Activated CD4-positive, alpha-beta T cell treated with anti-CD3 and anti-CD28 coated beads, Interleukin-2, Interleukin-6, amounts not matched to agents 100 ng/mL and 50 ng/mL, durations not matched to agents 16 hours and 8 hours (primary cell): ENCODE data around the gene CAMK4.

Experiments
- DNase-seq: peaks from one replicate; pipeline ENCODE4 v3.0.0-alpha.2; 2020

Gene CAMK4

DNA sequence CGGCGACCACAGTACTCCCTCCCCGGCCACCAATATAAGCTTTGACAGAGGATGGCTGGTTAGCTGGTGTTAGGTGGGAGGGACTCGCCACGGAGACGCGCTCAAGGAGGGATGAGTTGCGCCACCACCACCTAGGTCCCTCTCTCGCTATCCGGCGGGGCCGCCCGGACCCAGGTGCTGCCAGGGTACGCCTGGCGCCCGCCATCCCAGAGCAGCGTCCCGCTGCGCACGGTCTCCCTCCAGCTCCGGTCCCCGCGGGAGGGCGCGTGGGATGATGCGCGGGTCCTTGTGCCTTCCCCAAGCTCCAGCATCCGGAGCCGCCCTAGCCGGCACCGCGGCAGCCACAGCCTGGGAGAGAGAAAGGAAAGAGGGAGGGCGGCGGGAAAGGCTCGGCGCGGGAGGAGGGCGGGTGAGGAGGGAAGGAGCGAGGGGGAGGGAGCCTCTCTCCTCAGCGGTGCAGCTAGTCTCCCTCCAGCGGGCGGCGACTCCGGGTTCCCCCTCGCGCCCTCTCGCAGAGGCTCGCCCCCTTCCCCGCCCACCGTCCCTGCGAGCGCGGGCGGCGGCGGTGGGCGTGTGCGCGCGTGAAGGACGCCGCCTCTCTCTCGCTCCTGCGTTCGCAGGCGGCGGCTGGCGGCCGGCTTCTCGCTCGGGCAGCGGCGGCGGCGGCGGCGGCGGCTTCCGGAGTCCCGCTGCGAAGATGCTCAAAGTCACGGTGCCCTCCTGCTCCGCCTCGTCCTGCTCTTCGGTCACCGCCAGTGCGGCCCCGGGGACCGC lies at the start of gene CAMK4:
CAMK4 (plus strand) TSS at position 598 of the 774 bp plus-strand sequence; CDS start at position 698, 100 bp downstream.
- DNase-seq = peak; percentile 81

- DNase-seq = no peak
These were observed 41.1 kb upstream of the CAMK4 start for GRCh38 chr5:111183064-111183463.

GRCh38 chr5:111187079-111187478 lies 37.1 kb upstream of the CAMK4 start:
- DNase-seq = no peak

DNA sequence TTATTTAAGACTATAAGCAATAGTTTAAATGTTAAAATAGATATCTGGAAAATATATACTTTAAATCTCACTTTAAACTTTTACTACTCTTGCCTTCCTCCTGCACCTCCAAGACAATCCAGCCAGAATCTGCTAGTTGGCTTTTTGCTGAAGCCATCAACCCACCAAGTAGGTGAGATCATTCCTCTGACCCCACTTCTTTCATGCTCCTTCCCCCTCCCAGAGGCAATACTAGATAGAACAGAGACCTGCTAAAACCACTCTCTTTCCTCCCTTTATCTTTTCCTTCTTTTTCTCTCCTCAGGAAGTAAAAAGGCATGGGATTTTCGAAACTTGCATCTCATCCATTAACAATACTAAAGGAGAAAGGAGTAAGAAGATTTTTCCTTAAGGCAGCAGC lies 30.1 kb upstream of the CAMK4 start:
- no peak for DNase-seq

- no peak for DNase-seq
These were observed 29.3 kb upstream of the CAMK4 start for GRCh38 chr5:111194925-111195324.

DNA sequence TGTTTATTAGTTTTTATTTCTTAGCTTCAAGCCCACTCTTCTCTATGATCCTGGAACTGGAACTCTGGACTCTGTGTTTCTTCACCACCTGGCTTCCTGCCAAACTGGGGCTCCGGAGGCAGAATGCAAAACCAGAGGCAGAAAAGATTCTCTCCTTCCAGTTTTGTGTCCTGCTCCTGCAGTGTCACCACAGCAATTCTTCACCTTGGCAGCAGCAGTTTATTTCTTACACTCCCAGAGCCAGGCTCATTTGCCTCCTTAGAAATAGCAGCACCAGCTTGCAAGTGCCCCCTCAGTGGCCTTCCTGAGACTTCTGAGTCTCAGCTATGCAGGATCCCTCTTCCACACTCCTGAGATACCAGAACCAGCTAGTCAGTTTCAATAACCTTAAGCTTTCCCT lies 26.7 kb upstream of the CAMK4 start:
- no peak for DNase-seq

DNA sequence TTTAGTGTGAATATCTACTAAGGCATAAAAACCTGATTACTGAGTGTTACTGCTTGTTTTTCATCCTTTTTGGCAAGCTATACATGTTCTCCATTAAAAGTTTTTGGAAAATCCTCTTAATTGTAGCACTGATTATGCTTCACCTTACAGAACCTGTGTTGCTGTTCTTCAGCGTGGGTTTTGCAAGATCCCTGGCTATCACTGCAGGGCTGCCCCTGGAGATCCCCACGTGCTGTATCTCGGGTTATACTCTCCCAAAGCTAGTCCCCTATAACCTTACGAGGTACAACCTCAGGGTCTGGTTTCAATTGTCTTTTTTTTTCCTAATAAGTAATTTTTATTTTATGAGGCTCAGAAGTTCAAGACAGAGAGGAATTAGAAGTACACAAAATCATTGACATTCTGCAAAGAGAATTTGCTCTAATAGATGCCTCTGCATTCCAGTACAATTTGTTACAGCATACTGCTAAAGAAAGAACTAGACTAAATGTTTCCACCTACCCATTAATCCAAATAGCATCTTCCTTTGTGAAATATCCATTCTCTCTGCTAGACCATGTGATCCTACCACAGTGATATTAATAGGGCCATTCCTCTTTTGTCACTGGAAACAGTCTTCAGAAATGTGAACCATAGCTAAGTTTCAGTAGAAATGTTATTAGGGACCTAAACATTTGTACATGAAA lies 25.8 kb upstream of the CAMK4 start:
- DNase-seq = no peak

DNA sequence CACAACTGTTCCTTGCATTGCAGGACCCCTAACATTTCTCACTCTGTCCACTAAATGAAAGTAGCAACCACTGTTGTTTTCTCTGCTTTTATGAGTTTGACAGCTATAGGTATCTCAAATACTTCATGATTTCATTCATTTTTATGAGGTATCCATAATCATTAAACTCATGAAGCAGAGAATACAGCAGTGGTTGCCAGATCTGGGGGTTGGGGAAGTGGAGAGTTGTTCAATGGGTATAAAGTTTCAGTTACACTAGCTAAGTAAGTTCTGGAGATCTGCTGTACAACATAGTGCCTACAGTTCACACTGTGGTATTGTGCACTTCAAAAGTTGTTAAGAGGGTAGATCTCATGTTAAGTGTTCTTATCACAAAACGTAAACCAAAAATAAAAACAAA lies 23.4 kb upstream of the CAMK4 start:
- no peak for DNase-seq

DNA sequence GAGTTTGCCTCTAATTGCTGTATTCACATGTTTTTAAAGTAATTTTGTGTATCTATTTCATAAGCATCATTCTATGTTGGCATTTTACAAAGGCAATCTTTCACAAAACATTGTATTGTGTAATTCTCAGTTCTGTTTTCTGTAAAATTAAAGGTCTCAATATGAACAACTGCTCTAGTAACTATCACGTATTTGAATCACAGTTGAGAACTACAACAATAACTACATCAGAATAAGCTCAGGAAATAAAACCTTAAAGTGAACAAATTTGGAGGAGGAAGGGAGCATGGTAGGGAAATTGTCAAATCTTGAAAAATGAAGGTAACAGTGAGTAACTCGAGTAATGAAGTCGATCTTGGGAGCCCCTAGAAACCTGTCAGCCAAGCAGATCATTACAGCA lies 22.5 kb upstream of the CAMK4 start:
- no peak for DNase-seq

DNA sequence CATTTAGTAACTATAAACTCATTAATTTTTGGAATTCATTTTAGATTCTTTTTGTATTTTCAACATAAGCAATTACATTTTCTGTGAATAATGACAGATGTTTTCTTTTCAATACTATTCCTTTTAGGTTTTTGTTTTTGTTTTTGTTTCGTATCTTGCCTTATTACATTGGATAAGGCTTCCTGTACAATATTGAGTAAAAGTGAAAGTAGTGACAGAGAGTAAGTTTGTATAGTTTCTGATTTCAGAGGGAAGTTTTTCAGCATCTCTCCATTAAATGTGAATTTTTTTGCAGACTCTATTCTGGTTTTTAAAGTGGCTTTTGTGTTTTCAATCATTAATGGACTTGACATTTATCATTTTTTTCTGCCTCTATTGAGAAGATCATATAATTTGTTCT lies 12.8 kb upstream of the CAMK4 start:
- peak; percentile 40 for DNase-seq

GRCh38 chr5:111214052-111214742 lies 10.0 kb upstream of the CAMK4 start:
- no peak for DNase-seq

GRCh38 chr5:111215971-111216370 lies 8.2 kb upstream of the CAMK4 start:
- DNase-seq = no peak

GRCh38 chr5:111221139-111221538 lies 3.0 kb upstream of the CAMK4 start:
- no peak for DNase-seq

GRCh38 chr5:111223101-111223786 lies 940 bp upstream of the CAMK4 start:
- no peak for DNase-seq

- peak; percentile 33 for DNase-seq
These were observed 569 bp downstream of the CAMK4 start for GRCh38 chr5:111224561-111225345.

DNA sequence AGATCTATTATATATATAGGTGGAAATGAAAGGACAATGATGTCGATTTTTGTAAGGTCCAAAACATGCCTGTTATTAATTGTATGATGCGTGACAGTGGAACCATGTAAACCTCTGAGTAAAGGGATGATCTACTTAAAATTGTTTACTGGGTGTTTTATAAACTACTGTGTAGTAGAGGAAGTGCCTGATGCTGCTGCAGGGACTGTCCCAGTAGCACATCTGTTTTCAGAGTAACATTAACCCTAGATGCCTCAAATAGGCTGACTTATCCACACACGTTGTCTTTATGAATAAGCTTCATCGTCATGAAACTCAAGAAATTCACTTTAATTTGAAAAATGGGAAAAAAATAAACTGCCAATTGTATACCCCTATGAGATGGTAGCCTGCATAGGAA lies 1.7 kb downstream of the CAMK4 start:
- peak; percentile 42 for DNase-seq

DNA sequence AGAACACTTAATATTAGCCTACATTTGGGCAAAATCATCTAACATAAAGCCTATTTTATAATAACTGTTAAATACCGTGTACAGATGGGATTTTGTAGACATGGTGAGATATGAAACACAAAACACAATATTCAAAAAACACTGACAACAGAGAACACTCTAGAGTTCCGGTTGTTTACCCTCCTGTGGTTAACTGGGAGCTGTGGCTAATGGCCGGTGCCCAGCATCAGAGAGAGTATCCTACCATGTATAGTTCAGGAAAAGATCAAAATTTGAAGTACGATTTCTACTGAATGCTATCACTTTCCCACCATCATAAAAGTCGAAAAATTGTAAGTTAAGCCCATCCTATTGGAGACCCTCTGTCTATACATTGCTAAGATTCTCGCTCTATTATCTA lies 2.4 kb downstream of the CAMK4 start:
- DNase-seq = no peak

DNA sequence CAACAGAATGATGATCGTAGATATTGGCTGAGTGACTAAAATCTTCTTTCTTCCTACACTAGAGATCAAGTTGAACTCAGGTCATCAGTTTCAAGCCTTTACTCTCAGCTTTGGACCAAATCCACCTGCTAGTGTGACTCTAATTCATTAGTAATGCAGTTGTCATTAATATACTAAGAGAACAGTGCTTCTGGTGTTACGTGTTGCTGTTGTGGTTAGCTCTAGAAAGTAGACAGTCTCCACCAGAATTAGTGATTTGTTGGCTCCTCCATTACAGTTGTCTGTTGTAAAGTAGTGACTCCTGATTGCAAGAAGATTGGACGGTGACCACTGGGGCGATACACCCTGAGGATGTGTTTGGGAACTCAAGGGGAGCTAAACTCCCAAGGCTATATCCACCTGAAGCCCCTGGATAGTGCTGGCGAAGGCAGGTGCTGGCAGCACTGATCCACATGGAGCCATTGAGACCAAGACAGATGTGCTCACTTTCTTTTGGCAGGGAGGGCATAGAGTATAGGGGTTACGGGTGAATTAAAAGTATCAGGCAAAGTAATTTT lies 3.1 kb downstream of the CAMK4 start:
- DNase-seq = no peak

GRCh38 chr5:111227801-111228200 lies 3.6 kb downstream of the CAMK4 start:
- DNase-seq = peak; percentile 49

- DNase-seq = no peak
These were observed 4.5 kb downstream of the CAMK4 start for GRCh38 chr5:111228520-111229220.

DNA sequence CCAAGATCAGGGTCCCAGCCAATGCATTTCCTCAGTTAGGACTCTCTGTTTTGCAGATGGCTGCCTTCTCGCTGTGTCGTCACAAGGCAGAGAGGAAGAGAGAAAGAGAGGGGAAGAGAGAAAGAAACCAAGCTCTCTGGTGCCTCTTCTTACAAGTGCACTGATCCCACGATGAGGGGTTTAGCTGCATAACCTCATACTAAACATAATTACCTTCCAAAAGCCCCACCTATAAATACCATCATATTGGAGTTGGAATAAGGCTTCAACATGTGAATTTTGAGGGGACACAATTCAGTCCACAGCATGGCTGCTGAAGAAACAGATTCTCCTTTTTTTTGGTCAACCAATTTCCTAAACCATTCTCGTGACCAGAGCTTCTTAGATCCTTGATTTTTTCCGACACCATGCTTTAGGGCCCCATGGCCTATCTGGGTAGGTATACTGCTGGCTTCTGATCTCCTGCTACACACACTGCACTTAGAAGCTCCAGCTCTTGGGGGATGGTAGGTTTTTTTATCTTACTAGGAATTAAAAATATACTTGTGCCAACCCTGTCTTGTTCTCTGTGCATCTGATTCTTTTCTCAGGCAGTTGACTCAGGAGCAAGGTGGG lies 5.1 kb downstream of the CAMK4 start:
- DNase-seq = no peak
